GM23338 (cell line): ENCODE data around the gene DCP1B. TPM values are rescaled to one million over a fixed set of nuclear protein-coding genes. Genes with fewer than 3 reads are reported as not detected.

Experiments
- ATAC-seq: fragments of 200-7000 bp; cut with Tn5 transposase; 3 replicates; pipeline ENCODE4 v1.9.1; 2020
- DNase-seq: peaks from one replicate; pipeline ENCODE4 v3.0.0-alpha.2; 2015; ENCODE audit warnings: low spot score
- H2AFZ ChIP-seq: fragments of 200-600 bp; sonication (generic); 2 replicates; pipeline ENCODE4 v1.8.0; 2016; ENCODE audit warnings: antibody characterized with exemption, mild to moderate bottlenecking, moderate library complexity
- H3F3A ChIP-seq: fragments of 200-600 bp; sonication (generic); replicated peaks from 2 replicates; pipeline ENCODE4 v1.8.0; 2017; ENCODE audit warnings: antibody characterized with exemption, mixed run types, low read depth
- H3K27ac ChIP-seq: fragments of 200-600 bp; sonication (generic); 2 replicates; pipeline ENCODE4 v1.6.1; 2016; ENCODE audit warnings: low read depth
- H3K27me3 ChIP-seq: fragments of 200-600 bp; sonication (generic); 2 replicates; pipeline ENCODE4 v1.8.0; 2016; ENCODE audit warnings: mild to moderate bottlenecking, mixed run types, moderate library complexity; ENCODE audit not compliant: insufficient read depth
- H3K36me3 ChIP-seq: fragments of 200-600 bp; sonication (generic); 2 replicates; pipeline ENCODE4 v1.8.0; 2016; ENCODE audit warnings: mild to moderate bottlenecking; ENCODE audit not compliant: insufficient read depth
- H3K4me1 ChIP-seq: fragments of 200-600 bp; sonication (generic); 2 replicates; pipeline ENCODE4 v1.8.0; 2016; ENCODE audit warnings: mild to moderate bottlenecking, moderate library complexity; ENCODE audit not compliant: insufficient read depth
- H3K4me2 ChIP-seq: fragments of 200-600 bp; sonication (generic); 2 replicates; pipeline ENCODE4 v1.7.1; 2017; ENCODE audit warnings: mixed run types
- H3K4me3 ChIP-seq: fragments of 200-600 bp; sonication (generic); 2 replicates; pipeline ENCODE4 v1.6.1; 2016; ENCODE audit warnings: mixed run types
- H3K79me2 ChIP-seq: fragments of 200-600 bp; sonication (generic); replicated peaks from 2 replicates; pipeline ENCODE4 v1.8.0; 2017; ENCODE audit warnings: mild to moderate bottlenecking; ENCODE audit not compliant: insufficient read depth
- H3K9me2 ChIP-seq: fragments of 200-600 bp; sonication (generic); 2 replicates; pipeline ENCODE4 v1.8.0; 2017; ENCODE audit not compliant: insufficient read depth
- H4K20me1 ChIP-seq: fragments of 200-600 bp; sonication (generic); replicated peaks from 2 replicates; pipeline ENCODE4 v1.8.0; 2017; ENCODE audit warnings: mild to moderate bottlenecking; ENCODE audit not compliant: insufficient read depth
- H3K27ac Mint-ChIP-seq: 2 replicates; pipeline ENCODE4 v1.8.0; 2020; ENCODE audit warnings: inconsistent platforms, mild to moderate bottlenecking, moderate library complexity, mixed read lengths
- H3K27me3 Mint-ChIP-seq: 3 replicates; pipeline ENCODE4 v1.8.0; 2022; ENCODE audit warnings: low read depth, mild to moderate bottlenecking, moderate library complexity, mixed read lengths, inconsistent platforms; ENCODE audit not compliant: insufficient read depth, poor library complexity
- H3K36me3 Mint-ChIP-seq: 3 replicates; pipeline ENCODE4 v1.8.0; 2021; ENCODE audit warnings: low read depth, mild to moderate bottlenecking, inconsistent platforms, moderate library complexity, mixed read lengths
- H3K4me1 Mint-ChIP-seq: 3 replicates; pipeline ENCODE4 v1.8.0; 2020; ENCODE audit warnings: mild to moderate bottlenecking, inconsistent platforms, mixed read lengths
- H3K4me3 Mint-ChIP-seq: 3 replicates; pipeline ENCODE4 v1.8.0; 2021; ENCODE audit warnings: moderate library complexity, mild to moderate bottlenecking, inconsistent platforms, mixed read lengths
- H3K9me3 Mint-ChIP-seq: 3 replicates; pipeline ENCODE4 v1.8.0; 2020; ENCODE audit warnings: moderate library complexity, mild to moderate bottlenecking, inconsistent platforms, mixed read lengths
- CREB1 ChIP-seq: fragments of 250-450 bp; sonication (Bioruptor Pico); IDR thresholded peaks from 2 replicates; pipeline ENCODE4 v1.5.0; 2020; ENCODE audit warnings: low read depth, mild to moderate bottlenecking, moderate library complexity
- CTCF ChIP-seq, 2 experiments: fragments of 200-600 bp in 1 of 2; sonication (generic) in 1 of 2; conservative IDR thresholded peaks; 2 replicates each; pipeline versions ENCODE4 v1.5.1 to v1.6.1; 2016 to 2017; ENCODE audit warnings: antibody characterized with exemption in 2 of 2, low read depth in 2 of 2, mild to moderate bottlenecking in 2 of 2, moderate library complexity in 1 of 2
- EZH2 ChIP-seq: fragments of 200-600 bp; sonication (generic); IDR thresholded peaks from one replicate; pipeline ENCODE4 v1.8.0; 2017; ENCODE audit warnings: antibody characterized with exemption, mild to moderate bottlenecking, low read depth; ENCODE audit not compliant: unreplicated experiment
- EZH2phosphoT487 ChIP-seq: fragments of 200-600 bp; sonication (generic); IDR thresholded peaks from one replicate; pipeline ENCODE4 v1.8.1; 2018; ENCODE audit warnings: antibody characterized with exemption; ENCODE audit not compliant: unreplicated experiment
- JUNB ChIP-seq: IDR thresholded peaks from one replicate; pipeline ENCODE4 v1.6.1; 2016; ENCODE audit warnings: antibody characterized with exemption; ENCODE audit not compliant: unreplicated experiment
- NANOG ChIP-seq: IDR thresholded peaks from 2 replicates; pipeline ENCODE4 v1.6.1; 2016; ENCODE audit warnings: antibody characterized with exemption, borderline replicate concordance
- POLR2AphosphoS5 ChIP-seq: IDR thresholded peaks from 2 replicates; pipeline ENCODE4 v1.6.1; 2016; ENCODE audit warnings: antibody characterized with exemption, low read depth
- STAT1 ChIP-seq: IDR thresholded peaks from one replicate; pipeline ENCODE4 v1.6.1; 2016; ENCODE audit warnings: antibody characterized with exemption; ENCODE audit not compliant: unreplicated experiment
- ZNF114 ChIP-seq: fragments of 250-450 bp; sonication (Bioruptor Pico); IDR thresholded peaks from 2 replicates; pipeline ENCODE4 v1.5.0; 2020; ENCODE audit warnings: mild to moderate bottlenecking, moderate library complexity
- ZNF331 ChIP-seq: fragments of 250-450 bp; sonication (Bioruptor Pico); IDR thresholded peaks from 2 replicates; pipeline ENCODE4 v1.5.0; 2020; ENCODE audit warnings: low read depth, mild to moderate bottlenecking, moderate library complexity
- polyA plus RNA-seq: library from polyadenylated mRNA; unstranded; fragments of >200 nt; fragmentation: Nextera tagmentation; extraction: Ambion mirVana; gene quantifications from 2 replicates; pipeline ENCODE4 v1.2.1, GENCODE V29; 2016
- total RNA-seq: library from RNA; depleted of rRNA; stranded (reverse); fragments of >200 nt; shearing (Covaris generic); gene quantifications from 2 replicates; pipeline ENCODE4 v1.2.3, GENCODE V29; 2014
- TF ChIP-seq, protein P1 (sequence below): fragments of 250-450 bp; sonication (Bioruptor Pico); IDR thresholded peaks from 2 replicates; pipeline ENCODE4 v1.5.0; 2020; ENCODE audit warnings: mild to moderate bottlenecking, moderate library complexity
- TF ChIP-seq, protein P2 (sequence below): IDR thresholded peaks from 2 replicates; pipeline ENCODE4 v1.6.1; 2016; ENCODE audit warnings: antibody characterized with exemption
- TF ChIP-seq, protein P3 (sequence below): IDR thresholded peaks from one replicate; pipeline ENCODE4 v1.6.1; 2018; ENCODE audit warnings: antibody characterized with exemption; ENCODE audit not compliant: unreplicated experiment

The DCP1B gene
- total and polyA plus RNA-seq, 2 experiments from 2014 or later: 24.4 to 29.8 TPM

GRCh38 chr12:1919763-1920162, 84.5 kb downstream of the DCP1B start:
- no peak for DNase-seq
- no peaks in the 10 kb centered on the region for H3K9me3 Mint-ChIP-seq
- Histone ChIP-seq H3F3A (no peaks in the 10 kb centered on the region), H2AFZ (no peak overlapping the region), H4K20me1 (no peaks in the 10 kb centered on the region), H3K9me2 (no peaks in the 10 kb centered on the region), H3K4me1 (no peaks in the 10 kb centered on the region), H3K4me2 (no peak overlapping the region), H3K36me3 (no peaks in the 10 kb centered on the region), H3K4me3 (no peak overlapping the region), H3K79me2 (no peaks in the 10 kb centered on the region), H3K27me3 (no peaks in the 10 kb centered on the region), H3K27ac (no peak overlapping the region)
- H3K4me1 Mint-ChIP-seq: peaks cover 13% of the 10 kb centered on the region
- H3K36me3 Mint-ChIP-seq: no peaks in the 10 kb centered on the region
- H3K4me3 Mint-ChIP-seq: no peak overlapping the region
- TF ChIP-seq CTCF (conservative IDR thresholded peaks at IDR 0.05; ENCODE audit: low read depth in 2 of 2) (no peak), STAT1 (no peak), ZNF114 (no peak), EZH2 (no peak), CREB1 (CRISPR knock-in tag) (no peak), EZH2phosphoT487 (no peak), NANOG (no peak), ZNF331 (CRISPR knock-in tag) (no peak), POLR2AphosphoS5 (no peak), JUNB (no peak)
- TF ChIP-seq, protein P1, sequence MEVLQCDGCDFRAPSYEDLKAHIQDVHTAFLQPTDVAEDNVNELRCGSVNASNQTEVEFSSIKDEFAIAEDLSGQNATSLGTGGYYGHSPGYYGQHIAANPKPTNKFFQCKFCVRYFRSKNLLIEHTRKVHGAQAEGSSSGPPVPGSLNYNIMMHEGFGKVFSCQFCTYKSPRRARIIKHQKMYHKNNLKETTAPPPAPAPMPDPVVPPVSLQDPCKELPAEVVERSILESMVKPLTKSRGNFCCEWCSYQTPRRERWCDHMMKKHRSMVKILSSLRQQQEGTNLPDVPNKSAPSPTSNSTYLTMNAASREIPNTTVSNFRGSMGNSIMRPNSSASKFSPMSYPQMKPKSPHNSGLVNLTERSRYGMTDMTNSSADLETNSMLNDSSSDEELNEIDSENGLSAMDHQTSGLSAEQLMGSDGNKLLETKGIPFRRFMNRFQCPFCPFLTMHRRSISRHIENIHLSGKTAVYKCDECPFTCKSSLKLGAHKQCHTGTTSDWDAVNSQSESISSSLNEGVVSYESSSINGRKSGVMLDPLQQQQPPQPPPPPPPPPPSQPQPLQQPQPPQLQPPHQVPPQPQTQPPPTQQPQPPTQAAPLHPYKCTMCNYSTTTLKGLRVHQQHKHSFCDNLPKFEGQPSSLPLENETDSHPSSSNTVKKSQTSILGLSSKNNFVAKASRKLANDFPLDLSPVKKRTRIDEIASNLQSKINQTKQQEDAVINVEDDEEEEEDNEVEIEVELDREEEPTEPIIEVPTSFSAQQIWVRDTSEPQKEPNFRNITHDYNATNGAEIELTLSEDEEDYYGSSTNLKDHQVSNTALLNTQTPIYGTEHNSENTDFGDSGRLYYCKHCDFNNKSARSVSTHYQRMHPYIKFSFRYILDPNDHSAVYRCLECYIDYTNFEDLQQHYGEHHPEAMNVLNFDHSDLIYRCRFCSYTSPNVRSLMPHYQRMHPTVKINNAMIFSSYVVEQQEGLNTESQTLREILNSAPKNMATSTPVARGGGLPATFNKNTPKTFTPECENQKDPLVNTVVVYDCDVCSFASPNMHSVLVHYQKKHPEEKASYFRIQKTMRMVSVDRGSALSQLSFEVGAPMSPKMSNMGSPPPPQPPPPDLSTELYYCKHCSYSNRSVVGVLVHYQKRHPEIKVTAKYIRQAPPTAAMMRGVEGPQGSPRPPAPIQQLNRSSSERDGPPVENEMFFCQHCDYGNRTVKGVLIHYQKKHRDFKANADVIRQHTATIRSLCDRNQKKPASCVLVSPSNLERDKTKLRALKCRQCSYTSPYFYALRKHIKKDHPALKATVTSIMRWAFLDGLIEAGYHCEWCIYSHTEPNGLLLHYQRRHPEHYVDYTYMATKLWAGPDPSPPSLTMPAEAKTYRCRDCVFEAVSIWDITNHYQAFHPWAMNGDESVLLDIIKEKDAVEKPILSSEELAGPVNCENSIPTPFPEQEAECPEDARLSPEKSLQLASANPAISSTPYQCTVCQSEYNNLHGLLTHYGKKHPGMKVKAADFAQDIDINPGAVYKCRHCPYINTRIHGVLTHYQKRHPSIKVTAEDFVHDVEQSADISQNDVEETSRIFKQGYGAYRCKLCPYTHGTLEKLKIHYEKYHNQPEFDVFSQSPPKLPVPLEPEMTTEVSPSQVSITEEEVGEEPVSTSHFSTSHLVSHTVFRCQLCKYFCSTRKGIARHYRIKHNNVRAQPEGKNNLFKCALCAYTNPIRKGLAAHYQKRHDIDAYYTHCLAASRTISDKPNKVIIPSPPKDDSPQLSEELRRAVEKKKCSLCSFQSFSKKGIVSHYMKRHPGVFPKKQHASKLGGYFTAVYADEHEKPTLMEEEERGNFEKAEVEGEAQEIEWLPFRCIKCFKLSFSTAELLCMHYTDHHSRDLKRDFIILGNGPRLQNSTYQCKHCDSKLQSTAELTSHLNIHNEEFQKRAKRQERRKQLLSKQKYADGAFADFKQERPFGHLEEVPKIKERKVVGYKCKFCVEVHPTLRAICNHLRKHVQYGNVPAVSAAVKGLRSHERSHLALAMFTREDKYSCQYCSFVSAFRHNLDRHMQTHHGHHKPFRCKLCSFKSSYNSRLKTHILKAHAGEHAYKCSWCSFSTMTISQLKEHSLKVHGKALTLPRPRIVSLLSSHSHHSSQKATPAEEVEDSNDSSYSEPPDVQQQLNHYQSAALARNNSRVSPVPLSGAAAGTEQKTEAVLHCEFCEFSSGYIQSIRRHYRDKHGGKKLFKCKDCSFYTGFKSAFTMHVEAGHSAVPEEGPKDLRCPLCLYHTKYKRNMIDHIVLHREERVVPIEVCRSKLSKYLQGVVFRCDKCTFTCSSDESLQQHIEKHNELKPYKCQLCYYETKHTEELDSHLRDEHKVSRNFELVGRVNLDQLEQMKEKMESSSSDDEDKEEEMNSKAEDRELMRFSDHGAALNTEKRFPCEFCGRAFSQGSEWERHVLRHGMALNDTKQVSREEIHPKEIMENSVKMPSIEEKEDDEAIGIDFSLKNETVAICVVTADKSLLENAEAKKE: no peak
- TF ChIP-seq, protein P2, sequence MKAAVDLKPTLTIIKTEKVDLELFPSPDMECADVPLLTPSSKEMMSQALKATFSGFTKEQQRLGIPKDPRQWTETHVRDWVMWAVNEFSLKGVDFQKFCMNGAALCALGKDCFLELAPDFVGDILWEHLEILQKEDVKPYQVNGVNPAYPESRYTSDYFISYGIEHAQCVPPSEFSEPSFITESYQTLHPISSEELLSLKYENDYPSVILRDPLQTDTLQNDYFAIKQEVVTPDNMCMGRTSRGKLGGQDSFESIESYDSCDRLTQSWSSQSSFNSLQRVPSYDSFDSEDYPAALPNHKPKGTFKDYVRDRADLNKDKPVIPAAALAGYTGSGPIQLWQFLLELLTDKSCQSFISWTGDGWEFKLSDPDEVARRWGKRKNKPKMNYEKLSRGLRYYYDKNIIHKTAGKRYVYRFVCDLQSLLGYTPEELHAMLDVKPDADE: no peak
- TF ChIP-seq, protein P3, sequence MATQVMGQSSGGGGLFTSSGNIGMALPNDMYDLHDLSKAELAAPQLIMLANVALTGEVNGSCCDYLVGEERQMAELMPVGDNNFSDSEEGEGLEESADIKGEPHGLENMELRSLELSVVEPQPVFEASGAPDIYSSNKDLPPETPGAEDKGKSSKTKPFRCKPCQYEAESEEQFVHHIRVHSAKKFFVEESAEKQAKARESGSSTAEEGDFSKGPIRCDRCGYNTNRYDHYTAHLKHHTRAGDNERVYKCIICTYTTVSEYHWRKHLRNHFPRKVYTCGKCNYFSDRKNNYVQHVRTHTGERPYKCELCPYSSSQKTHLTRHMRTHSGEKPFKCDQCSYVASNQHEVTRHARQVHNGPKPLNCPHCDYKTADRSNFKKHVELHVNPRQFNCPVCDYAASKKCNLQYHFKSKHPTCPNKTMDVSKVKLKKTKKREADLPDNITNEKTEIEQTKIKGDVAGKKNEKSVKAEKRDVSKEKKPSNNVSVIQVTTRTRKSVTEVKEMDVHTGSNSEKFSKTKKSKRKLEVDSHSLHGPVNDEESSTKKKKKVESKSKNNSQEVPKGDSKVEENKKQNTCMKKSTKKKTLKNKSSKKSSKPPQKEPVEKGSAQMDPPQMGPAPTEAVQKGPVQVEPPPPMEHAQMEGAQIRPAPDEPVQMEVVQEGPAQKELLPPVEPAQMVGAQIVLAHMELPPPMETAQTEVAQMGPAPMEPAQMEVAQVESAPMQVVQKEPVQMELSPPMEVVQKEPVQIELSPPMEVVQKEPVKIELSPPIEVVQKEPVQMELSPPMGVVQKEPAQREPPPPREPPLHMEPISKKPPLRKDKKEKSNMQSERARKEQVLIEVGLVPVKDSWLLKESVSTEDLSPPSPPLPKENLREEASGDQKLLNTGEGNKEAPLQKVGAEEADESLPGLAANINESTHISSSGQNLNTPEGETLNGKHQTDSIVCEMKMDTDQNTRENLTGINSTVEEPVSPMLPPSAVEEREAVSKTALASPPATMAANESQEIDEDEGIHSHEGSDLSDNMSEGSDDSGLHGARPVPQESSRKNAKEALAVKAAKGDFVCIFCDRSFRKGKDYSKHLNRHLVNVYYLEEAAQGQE: no peak
- no peak for ATAC-seq
- no peak overlapping the region for H3K27ac Mint-ChIP-seq
- peaks cover 11% of the 10 kb centered on the region for H3K27me3 Mint-ChIP-seq
